Activated effector memory CD4-positive, alpha-beta T cell treated with anti-CD3 and anti-CD28 coated beads, Interleukin-2, amount 50 U/mL, for 16 hours (primary cell): Measurements from ENCODE around the gene DDN.

Source experiments
- DNase-seq: peaks from one replicate; pipeline ENCODE4 v3.0.0-alpha.2; 2020

Gene DDN

DNA sequence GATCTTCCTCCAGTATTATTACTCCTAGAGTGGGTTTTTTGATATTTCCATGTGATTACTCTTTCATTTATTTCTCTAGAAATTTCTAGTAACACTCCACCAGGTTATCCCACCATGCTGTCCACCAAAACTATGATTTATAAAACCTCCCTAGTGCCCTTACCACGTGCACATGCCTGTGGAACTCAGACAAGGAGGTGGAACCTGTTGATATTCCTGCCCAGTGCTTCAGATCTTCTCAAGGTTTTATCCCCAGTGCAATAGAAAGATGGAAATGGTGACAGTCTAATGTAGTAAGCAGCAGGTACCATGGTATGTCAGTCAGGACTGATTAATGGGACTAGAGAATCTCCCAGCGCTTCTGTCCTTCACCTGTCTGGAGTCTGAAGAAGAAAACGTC, 38.3 kb downstream of the DDN start:
- no peak for DNase-seq

DNA sequence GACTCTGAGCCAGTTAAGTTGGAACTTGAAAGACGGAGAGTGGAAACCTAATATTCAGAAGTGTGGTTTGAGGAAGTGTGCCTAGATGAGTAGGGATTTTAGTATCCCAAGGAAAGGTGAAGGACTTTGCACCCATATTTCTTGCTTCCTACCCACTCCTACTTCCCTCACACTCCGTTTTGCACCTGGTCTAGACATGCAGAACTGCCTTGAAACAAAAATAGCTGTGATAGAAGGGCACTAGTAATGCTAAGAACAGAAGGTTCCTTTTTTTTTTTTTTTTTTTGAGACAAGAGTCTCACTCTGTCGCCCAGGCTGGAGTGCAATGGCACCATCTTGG, 41.2 kb downstream of the DDN start:
- no peak for DNase-seq

DNA sequence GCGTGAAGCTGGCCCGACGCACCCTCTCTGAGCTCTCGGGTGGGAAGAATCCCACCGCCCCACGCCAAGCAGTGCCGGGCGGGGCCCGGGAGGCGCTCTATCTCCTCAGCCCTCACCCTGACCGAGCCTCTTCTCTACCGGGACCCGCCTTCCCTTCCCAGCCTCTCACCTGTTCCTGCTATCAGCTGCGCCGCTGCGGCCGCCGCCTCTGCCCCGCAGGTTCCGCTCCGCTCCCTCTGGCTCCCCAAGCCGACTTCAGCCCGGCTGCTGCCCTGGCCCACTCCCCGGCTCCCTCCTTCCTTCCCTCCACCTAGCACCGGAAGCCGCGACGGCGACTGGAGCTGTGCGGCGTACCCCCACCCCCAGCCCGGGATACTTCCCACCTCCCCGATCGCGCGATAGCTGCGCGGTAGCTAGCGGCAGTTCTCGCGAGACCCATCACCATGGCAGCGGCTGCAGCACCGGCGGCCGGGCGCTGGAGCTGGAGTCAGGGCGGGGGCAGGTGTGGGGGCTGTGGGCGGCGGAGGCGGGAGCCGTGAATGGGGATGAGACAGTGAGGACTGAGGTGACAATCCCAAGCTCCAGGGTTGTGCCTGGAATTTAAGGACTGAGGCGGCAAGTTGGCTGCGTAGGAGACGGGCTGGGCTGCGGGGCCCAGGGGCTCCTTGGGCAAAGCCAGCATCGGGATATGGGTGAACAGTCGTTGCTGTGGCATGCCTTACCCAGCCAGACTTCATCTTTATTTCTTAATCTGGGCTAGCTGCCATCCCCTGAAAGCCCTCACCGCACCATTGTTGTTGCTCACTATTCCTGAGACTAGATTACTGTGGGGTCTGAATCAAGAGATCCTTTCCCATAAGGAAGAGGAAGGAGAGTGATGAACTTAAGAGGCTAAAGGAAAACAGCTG, 41.8 kb downstream of the DDN start, which contains the start of gene ARF3:
Gene ARF3, minus strand, starts transcription at position 347 of the 908 bp plus-strand sequence. CDS start 16,392 bp downstream, outside the sequence.
- peak; percentile 96 for DNase-seq

DNA sequence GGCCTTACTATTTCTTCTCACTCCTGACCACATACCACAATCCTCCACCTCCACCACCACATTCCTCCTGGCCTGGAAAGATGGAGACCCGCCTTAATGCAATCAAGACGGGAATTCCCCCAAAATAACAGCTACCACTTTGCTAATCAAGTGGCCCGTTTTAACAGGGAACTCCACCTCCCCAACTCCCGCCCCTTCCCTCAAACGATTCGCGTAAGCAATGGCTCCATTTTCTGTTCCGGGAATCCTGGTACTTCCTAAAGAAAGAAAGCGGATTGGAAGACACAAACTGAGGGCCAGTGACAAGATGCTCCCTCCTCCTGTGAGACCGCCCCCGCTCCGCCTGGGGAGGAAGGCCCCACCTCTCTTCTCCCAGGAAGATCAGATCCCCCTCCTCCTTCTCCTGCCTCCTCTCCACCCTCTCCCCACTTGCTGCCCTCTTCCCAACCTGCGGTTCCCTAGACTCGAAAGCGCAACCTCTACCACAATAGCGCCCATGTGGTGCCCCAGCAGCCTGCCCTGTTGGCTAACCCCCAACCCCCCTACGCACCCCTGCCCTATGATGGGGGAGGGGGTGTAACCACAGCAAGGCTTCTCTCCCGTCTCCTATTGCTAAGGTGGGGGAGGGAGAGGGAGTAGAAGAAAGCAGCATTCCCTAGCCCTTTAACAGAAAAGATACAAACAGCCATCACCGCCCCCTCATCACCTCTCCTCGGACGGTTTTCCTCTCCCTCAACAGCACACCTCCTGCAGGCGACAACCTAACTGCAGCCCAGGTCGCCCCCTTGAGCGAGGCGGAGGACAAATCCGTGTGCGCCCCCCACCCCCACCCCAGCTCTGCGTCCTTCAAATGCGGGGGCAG, 42.7 kb downstream of the DDN start:
- DNase-seq = peak; percentile 71

DNA sequence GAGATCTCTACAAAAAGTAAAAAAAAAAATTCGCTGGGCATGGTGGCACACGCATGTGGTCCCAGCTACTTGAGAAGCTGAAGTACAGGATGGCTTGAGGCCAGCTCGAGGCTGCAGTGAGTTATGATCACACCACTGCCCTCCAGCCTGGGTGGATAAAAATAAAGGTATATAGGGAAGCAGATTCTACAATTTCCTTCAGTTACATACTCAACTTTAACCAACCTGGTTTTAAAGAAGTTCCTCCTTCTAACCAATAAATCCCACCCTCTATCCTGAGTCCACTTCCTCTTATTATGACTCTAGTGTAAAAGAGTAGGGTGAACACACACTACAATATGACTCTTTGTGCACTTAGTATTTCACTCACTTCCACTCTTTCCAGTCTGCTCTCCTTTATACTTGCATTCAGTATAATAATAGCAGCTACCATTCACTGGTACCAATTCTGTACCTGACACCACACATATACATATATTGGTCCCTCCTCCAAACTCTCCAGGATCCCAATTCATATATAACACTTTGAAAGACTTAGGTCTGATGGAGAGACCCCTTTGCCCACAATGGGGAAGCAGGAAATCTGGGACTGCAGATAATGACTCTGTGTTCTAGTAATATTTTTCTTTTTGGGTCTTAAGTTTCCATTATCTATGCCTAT, 44.2 kb downstream of the DDN start:
- DNase-seq = no peak

DNA sequence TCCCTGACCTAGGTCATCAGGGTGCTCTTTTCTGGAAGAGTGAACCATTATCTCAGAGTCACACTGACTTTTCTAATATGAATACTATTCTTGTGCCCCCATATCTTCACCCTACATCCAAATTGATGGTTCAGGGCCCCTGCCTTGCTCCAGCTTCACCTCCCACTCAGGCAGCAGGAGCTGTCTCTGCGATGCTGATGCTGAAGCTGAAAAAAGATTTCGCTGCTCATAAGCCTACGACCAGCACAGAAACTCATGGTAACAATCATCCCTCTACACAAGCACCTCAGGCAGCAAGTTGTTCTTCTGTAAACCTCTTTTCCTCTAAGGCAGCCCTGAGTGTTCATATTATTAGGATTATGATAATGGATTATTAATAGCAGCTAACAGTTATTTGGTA, 45.1 kb downstream of the DDN start:
- DNase-seq = no peak

DNA sequence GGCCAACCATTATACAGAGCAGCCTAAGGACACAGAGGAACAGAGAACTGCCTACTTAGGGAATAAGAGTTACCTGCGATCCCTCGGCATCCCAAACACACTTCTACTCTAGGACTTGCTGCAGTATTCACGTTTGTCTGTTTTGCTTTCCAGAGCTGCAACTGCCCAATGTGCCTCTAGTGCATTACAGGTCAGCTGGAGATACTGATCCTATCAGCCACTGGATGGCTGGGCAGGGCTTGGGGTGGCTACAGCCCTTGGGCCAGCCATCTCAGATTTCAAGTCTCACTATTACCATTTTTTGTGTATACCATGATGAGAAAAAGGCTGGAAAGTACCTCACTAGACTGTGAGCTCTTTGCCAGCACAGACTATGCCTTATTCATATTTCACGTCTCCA, 46.5 kb downstream of the DDN start:
- no peak for DNase-seq

DNA sequence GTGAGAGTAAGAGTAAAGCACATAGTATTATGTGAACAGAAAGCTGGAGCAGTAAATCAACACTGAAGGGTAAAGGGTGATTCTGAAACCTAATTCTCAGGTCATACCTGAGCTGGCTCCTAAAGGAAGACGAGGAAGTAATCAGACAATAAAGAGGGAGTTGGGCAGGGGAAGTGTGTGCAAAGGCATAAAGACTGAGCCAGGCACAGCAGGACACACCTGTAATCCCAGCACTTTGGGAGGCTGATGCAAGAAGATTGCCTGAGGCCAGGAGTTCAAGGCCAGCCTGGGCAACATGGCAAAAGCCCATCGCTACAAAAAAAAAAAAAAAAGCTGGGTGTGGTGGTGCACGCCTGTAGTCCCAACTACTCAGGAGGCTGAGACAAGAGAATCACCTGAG, 51.4 kb downstream of the DDN start:
- no peak for DNase-seq

DNA sequence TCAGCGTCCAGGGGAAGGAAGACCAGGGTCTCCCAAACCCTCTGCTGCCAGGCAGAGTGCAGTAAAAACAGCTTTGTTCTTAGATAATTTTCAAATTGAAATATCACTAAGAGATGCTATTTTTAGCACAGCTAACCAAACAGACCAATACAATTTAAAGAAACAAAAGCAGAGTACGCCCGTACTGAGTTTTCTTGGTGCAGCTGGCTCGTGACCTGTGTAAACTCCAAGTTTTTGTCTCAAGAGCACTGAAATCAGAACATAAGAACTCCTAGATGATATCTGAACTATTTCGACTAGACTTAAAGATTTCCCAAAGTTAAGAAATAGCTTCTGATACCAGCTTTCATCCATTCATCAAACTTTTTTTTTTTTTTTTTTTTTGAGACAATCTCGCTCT, 52.2 kb downstream of the DDN start:
- no peak for DNase-seq

DNA sequence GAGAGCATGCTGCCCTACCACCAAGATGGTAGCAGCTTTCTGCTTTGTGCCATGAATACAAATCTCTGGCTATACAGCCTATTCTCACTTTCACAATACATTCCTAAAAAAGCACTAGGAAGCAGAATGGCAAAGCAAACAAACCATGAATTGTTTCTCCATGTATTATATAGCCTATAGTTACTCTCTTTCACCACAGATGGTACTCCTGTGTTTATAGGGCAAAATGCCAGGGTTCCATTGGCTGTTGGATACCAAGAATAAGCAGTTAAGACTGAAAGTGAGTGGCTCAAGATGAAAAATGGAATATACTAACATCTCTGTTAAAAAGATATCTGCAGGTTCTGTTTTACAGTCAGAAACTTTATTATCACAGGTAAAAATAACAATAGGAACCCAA, 53.0 kb downstream of the DDN start:
- DNase-seq = no peak
